Measurements from ENCODE around the gene UNK. TPM values are rescaled to one million over a fixed set of nuclear protein-coding genes. Genes with fewer than 3 reads are reported as not detected.
A peak's percentile ranks its signal among the peaks of the same experiment; 100 is the strongest.

UNK gene
- total and polyA plus RNA-seq, 7 donors, result 12.7 to 29.6 (median 23.5) TPM

DNA sequence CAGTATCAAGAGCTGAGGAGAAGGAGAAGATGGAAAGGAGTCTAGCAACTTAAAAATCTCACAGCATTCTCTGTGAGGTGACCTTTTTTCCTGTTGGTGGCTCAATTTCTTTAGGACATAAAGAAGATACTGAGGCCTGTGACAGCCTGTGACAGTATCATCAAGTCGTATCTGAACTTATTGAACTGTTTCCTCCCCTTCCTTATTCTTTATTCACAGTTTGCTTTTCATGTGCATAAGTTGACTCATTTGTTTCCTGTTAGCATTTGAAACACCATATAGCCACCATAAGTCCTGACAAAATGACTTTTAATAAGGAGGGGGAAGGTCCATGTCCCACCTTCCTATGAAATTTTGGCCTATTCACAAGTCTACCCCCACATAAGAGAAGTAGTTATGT lies 8.9 kb downstream of the UNK start:
- no peak for DNase-seq
- Histone ChIP-seq H3K4me1 (no peaks in the 10 kb centered on the region), H3K27ac (no peak overlapping the region), H3K36me3 (peaks cover 0 to 30% (median 9%) of the 10 kb centered on the region in 4 donors), H3K4me3 (no peak overlapping the region), H3K9me3 (no peaks in the 10 kb centered on the region), H3K27me3 (no peaks in the 10 kb centered on the region)
- 60 to 67% methylated on average over 1 of the region's 1 CpG for WGBS, 2 donors
- TF ChIP-seq, protein P1, sequence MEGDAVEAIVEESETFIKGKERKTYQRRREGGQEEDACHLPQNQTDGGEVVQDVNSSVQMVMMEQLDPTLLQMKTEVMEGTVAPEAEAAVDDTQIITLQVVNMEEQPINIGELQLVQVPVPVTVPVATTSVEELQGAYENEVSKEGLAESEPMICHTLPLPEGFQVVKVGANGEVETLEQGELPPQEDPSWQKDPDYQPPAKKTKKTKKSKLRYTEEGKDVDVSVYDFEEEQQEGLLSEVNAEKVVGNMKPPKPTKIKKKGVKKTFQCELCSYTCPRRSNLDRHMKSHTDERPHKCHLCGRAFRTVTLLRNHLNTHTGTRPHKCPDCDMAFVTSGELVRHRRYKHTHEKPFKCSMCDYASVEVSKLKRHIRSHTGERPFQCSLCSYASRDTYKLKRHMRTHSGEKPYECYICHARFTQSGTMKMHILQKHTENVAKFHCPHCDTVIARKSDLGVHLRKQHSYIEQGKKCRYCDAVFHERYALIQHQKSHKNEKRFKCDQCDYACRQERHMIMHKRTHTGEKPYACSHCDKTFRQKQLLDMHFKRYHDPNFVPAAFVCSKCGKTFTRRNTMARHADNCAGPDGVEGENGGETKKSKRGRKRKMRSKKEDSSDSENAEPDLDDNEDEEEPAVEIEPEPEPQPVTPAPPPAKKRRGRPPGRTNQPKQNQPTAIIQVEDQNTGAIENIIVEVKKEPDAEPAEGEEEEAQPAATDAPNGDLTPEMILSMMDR (IDR thresholded peaks at IDR 0.05), result no peak
- TF ChIP-seq POLR2AphosphoS5 (IDR thresholded peaks at IDR 0.05) (no peak), EP300 (IDR thresholded peaks at IDR 0.05) (no peak), POLR2A (IDR thresholded peaks at IDR 0.05) (no peak)
- intact Hi-C loops (cut with DNase I), result no loop called here

DNA sequence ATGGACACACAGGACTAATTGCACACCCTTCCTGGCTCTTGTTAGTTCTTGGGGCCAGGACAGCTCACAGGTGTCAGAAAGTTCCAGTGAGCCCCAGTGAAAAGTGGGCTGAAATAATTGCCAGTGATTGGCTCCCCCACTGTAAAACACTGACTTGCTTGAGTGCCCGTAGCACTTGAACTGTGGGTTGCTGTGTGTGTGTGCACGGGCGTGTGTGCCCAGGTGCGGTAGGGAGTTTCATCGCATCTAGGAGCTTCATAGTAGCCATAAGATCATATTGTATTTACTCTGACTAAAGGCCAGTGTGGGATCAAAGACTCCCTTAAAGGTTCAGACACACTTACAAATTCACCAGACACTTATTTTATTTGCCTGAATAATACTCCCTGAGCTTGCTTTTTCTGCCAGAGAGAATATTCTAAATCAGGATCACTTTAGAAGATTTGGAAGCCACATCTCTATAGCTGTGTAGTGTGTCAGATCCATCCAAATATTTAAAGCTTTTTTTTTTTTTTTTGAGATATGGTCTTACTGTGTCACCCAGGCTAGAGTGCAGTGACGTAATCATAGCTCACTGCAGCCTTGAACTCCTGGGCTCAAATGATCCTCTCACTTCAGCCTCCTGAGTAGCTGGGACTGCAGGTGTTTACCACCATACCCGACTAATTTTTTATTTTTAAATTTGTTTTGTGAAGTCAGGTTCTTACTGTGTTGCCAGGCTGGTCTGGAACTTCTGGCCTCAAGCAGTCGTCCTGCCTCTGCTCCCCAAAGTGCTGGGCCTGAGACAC lies 11.4 kb downstream of the UNK start:
- whole genome bisulfite sequencing, 2 donors, result 72 to 84% methylated on average over 8 of the region's 8 CpGs
- TF ChIP-seq, protein P1 (IDR thresholded peaks at IDR 0.05), result no peak
- no peak for TF ChIP-seq EP300 (IDR thresholded peaks at IDR 0.05)
- TF ChIP-seq POLR2AphosphoS5 (IDR thresholded peaks at IDR 0.05), result no peak
- no peak for TF ChIP-seq POLR2A (IDR thresholded peaks at IDR 0.05)
- H3K36me3 ChIP-seq, result peaks cover 9 to 49% (median 13%) of the 10 kb centered on the region in 4 donors
- no peak overlapping the region for H3K4me3 ChIP-seq
- H3K27ac ChIP-seq, result no peak overlapping the region
- H3K9me3 ChIP-seq, result no peaks in the 10 kb centered on the region
- peak; percentile 32 for DNase-seq
- H3K27me3 ChIP-seq, result no peaks in the 10 kb centered on the region
- intact Hi-C loops (cut with DNase I), result no loop called here
- H3K4me1 ChIP-seq, result no peaks in the 10 kb centered on the region

DNA sequence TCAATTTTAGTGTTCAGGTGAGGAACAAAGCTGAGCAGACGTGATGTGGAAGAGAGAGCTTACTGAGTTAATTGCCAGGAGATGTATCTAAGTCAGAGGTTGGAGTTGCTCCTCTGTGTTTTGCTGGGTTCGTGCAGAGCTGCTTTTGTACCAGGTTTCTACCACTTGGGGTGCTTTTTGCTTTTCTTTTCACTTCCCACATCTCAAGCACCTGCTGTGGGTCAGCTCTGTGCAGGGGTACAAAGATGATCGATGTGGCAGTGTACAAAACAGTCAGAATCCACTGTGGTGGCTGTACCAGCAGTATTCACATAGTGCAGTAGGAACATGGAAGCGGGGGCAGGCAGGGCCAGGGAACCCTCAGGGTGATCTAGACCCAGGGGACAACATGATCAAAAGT lies 14.8 kb downstream of the UNK start:
- Histone ChIP-seq H3K27ac (no peak overlapping the region), H3K36me3 (peaks cover 9 to 41% (median 13%) of the 10 kb centered on the region in 4 donors), H3K27me3 (no peaks in the 10 kb centered on the region), H3K4me1 (no peaks in the 10 kb centered on the region), H3K9me3 (no peaks in the 10 kb centered on the region), H3K4me3 (no peak overlapping the region)
- WGBS, 2 donors, result 87 to 93% methylated on average over 4 of the region's 4 CpGs
- no peak for TF ChIP-seq EP300 (IDR thresholded peaks at IDR 0.05)
- no peak for DNase-seq
- intact Hi-C loops (cut with DNase I), result no loop called here

DNA sequence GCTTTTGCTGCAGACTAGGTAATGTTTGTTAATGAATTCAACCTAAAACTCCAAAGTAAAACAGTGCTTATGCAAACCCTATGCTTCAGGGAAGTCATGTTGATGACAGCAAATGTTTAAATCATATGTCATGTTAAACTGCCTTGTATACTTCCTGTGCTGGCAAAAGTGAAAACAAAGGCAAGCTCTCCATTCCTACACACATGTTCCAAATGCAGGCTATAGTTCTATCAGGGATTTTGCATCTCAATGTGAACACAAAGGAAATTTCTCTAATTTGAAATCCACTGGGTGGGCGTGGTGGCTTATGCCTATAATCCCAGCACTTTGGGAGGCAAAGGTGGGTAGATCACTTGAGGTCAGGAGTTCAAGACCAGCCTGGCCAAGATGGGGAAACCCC lies 19.3 kb downstream of the UNK start:
- H3K4me3 ChIP-seq, result no peak overlapping the region
- intact Hi-C loops (cut with DNase I), result no loop called here
- WGBS, 2 donors, result 92 to 94% methylated on average over 1 of the region's 1 CpG
- no peak overlapping the region for H3K27ac ChIP-seq
- H3K9me3 ChIP-seq, result no peaks in the 10 kb centered on the region
- H3K27me3 ChIP-seq, result no peaks in the 10 kb centered on the region
- TF ChIP-seq EP300 (IDR thresholded peaks at IDR 0.05) (no peak), POLR2A (IDR thresholded peaks at IDR 0.05) (no peak), POLR2AphosphoS5 (IDR thresholded peaks at IDR 0.05) (no peak)
- TF ChIP-seq, protein P1 (IDR thresholded peaks at IDR 0.05), result no peak
- H3K36me3 ChIP-seq, result peaks cover 0 to 14% (median 6%) of the 10 kb centered on the region in 4 donors
- H3K4me1 ChIP-seq, result no peaks in the 10 kb centered on the region
- no peak for DNase-seq

DNA sequence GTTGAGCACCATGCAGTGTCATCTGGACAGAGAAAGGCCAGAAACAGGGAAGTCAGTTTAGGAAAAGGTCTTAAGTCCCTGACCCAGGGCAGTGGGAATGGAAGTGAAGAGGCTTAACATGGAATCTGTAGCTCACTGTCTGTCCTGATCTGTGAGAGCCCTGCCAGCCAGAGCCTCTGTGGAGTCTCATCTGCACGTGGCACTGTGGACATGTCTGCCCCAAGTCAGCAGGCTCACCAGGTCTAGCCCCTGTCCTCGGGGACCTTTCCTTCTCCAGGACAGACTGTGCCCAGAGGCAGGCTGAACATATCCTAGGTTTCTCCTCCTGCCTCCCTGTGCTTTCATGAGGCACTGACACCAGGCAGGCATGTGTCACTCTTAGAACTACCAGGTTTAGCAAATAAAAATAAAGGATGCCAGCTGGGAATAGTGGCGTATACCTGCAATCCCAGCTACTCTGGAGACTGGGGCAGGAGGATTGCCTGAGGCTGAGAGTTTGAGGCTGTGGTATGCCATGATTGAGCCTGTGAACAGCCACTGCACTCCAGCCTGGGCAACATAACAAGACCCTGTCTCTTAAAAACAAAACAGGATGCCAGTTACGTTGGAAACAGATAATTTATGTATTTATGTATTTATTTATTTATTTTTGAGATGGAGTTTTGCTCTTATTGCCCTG lies 22.4 kb downstream of the UNK start:
- no peak overlapping the region for H3K27ac ChIP-seq
- no peak for TF ChIP-seq EP300 (IDR thresholded peaks at IDR 0.05)
- TF ChIP-seq, protein P1 (IDR thresholded peaks at IDR 0.05), result no peak
- no peak for TF ChIP-seq POLR2A (IDR thresholded peaks at IDR 0.05)
- TF ChIP-seq POLR2AphosphoS5 (IDR thresholded peaks at IDR 0.05), result no peak
- no peak overlapping the region for H3K4me3 ChIP-seq
- intact Hi-C loops (cut with DNase I), result no loop called here
- H3K9me3 ChIP-seq, result no peaks in the 10 kb centered on the region
- H3K36me3 ChIP-seq, result peaks cover 0 to 27% (median 9%) of the 10 kb centered on the region in 4 donors
- H3K27me3 ChIP-seq, result no peaks in the 10 kb centered on the region
- 88 to 90% methylated on average over 4 of the region's 4 CpGs for WGBS, 2 donors
- H3K4me1 ChIP-seq, result peaks cover 0 to 10% (median 0%) of the 10 kb centered on the region in 4 donors
- DNase-seq, result no peak

All from sigmoid colon (tissue), 7 donors.